Ramos (cell line): ENCODE measurements around the gene CERS6.
"Not testable (repeated sequence)": the region's sequence is repeated elsewhere in the genome, so short reads cannot be mapped to it uniquely, and the experiment has no call there.

Source experiments
- in situ Hi-C: fragments of 300-500 bp; cut with MboI; formaldehyde crosslinking; loops from one replicate; pipeline ENCODE4 v1.14.3; 2022; ENCODE audit warnings: low sequenced_read_pairs; ENCODE audit not compliant: unreplicated experiment

Gene CERS6

GRCh38 chr2:168455645-168456520 is at the start of gene CERS6:
Gene CERS6, plus strand, starts transcription at chr2:168456272. Its CDS starts 177 bp downstream, at chr2:168456449.
- in situ Hi-C loops, result no loop called here

DNA sequence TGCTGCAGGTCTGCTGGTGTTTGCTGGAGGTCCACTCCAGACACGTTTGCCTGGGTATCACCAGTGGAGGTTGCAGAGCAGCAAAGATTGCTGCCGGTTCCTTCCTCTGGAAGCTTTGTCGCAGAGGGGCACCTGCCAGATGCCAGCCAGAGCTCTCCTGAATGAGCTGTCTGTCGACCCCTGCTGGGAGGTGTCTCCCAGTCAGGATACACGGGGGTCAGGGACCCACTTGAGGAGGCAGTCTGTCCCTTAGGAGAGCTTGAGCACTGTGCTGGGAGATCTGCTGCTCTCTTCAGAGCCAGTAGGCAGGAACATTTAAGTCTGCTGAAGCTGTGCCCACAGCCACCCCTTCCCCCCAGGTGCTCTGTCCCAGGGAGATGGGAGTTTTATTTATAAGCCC is 43.8 kb upstream of the CERS6 start:
- in situ Hi-C loops, result not testable (repeated sequence)

DNA sequence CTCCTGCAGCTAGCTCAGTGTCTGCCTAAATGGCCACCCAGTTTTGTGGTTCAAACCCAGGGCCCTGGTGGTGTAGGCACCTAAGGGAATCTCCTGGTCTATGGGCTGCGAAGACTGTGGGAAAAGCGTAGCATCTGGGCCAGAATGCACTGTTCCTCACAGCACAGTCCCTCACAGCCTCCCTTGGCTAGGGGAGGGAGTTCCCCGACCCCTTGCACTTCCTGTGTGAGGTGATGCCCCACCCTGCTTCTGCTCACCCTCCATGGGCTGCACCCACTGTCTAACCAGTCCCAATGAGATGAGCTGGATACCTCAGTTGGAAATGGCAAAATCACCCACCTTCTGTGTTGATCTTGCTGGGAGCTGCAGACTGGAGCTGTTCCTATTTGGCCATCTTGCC is 43.0 kb upstream of the CERS6 start:
- in situ Hi-C loops, result not testable (repeated sequence)

GRCh38 chr2:168416555-168416954 is 39.5 kb upstream of the CERS6 start:
- in situ Hi-C loops, result no loop called here

DNA sequence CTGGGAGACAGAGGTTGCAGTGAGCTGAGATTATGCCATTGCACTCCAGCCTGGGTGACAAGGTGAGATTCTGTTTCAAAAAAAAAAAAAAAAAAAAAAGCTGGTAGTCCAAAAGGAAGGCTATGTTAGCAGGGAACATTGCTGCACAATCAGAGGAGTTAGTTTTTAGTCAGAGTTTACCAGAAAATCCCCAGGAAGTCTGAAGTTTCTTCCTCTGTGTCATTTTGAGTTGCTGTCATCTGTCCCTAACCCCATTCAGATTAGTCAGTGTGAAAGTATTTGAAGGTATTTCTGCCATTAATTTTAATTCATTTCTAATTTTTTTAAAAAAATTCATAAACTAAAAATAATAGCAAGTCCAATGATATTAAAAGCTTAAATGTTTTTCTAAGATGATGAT is 33.5 kb upstream of the CERS6 start:
- in situ Hi-C loops, result no loop called here

DNA sequence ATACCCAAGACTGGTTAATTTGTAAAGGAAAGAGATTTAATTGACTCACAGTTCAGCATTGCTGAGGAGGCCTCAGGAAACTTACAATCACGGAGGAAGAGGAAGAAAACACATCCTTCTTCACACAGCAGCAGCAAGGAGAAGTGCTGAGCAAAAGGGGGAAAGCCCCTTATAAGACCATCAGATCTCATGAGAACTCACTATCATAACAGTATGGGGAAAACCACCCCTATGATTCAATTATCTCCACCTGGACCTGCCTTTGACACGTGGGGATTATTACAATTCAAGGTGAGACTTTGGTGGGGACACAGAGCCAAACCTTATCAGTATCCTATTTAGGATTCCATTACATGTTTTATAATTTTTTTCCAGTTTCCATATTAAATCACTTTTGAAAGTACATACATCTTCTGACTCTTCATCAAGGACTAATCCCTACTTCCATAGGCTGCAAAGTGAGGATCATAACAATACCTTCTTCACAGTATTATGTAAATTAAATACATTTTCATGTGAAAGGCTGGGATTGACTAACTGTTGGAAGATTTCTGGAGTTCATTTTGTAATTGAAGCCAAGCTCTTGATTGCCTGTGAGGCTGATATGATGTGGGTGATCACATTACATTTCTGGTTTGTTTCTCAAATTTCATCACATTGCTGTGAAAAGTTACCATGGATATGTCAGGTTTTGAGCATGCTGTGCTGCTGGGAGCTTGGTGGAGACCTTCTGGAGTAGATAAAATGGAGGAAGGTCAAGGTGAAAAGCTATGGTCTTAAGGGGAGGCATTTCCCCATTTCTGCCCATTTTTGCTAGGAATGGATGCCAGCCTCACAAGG is 31.7 kb upstream of the CERS6 start:
- in situ Hi-C loops, result no loop called here

DNA sequence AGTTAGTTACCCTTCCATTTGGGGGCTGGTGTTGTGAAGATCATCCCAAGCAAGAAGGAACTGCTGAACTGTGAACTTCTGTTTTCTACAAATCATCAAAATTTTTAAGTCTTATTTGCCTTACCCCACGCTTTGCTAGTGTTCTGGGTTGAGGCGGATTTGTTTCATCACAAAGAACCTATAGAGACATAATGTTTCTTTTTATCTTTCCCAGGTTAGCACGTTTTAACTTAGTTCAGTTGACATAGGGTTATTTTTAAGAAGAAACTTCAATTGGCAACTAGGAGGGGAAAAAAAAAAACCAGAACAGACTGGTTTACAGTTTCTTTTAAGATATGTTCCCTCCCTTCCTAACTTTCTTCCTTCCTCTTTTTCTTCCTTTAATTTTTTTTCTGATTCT is 31.1 kb upstream of the CERS6 start:
- in situ Hi-C loops, result no loop called here

- in situ Hi-C loops, result no loop called here
These were observed 29.2 kb upstream of the CERS6 start for GRCh38 chr2:168426861-168427260.

GRCh38 chr2:168427451-168427850 is 28.6 kb upstream of the CERS6 start:
- in situ Hi-C loops, result no loop called here

DNA sequence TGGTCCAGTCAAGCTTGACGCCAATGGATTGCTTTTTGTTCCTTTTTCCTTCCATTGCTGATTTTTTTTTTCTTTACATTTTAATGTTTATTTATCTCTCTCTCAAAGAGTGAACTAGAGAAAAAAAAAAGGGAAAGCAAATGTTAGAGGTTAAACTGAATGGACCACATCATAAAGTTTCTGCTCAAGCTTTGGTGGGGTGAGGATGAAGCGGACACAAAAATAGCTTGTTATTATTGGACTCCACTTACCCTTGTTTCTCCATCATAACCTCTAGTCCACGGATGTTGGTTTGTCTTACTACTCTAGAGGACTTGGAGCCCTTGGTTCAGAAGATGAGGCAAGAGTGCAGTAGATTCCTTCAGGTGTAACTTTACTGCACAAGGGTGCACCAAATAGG is 27.6 kb upstream of the CERS6 start:
- in situ Hi-C loops, result no loop called here

DNA sequence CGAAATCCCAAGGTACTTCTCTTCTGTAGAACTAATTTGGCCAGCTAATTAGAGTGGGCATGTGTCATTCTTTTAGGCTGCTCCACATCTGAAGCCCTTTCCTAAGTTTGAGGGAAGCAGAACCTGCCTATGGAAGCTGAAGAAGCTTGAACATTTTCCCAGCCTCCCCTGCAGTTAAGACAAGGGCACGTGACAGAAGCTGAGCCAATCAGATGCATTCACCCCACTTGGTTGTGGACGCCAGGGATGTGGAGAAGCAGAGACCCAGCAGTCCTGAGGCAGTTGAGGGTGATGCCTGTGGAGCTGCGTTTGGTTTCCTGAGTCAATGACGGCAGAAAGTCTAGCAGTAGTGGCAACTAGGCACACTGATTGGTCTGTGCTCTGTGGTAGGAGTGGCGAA is 26.1 kb upstream of the CERS6 start:
- in situ Hi-C loops, result no loop called here

DNA sequence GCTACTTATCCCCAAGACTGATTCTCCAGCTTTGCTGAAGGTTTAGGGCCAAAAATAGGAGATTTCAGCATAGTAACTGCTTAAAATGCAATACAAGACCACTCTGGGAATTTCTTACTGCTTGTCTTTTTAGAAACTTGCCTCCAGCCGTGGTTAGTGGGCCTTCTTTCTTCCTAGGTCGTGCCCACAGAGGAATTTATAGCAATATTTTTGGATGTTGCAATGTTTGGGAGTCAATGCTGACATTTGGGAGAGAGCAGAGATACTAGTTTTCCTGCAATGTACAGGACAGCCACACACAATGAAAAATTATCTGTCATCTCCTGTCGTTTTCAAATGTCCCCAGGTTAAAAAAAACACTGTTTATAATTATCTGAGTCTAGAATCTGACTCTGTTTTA is 25.6 kb upstream of the CERS6 start:
- in situ Hi-C loops, result no loop called here

DNA sequence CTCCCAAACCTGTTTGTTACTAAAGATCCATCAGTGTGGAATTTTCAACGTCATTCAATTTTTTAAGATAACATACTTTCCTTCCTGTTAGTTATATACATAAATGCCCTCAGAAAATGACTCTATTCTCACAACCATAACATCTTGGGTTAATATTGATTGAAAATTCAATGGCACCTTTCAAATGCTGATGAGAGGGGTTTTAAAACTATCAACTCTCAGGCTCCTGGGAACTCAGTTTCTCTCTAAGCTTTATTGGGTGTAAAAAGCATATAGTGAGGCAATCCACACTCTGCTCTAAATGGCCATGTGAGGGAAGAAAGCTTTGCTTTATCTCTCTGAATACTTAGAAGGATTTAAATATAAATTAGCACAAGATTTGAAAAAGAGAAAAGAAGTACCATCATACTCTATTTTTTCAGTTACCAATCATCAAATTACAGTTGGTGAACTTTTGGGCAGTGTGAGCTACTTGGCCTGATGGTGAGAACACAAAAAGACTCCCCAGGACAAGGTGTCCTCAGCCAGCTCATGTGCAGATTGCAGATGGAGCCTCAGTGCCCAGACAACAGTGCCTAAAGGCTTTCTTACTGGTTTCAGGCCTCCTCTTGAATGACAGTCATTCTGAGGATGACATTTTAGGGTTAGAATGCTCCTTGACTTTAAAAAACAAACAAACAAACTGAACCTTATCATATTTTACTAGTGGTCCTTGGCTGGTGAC is 24.6 kb upstream of the CERS6 start:
- in situ Hi-C loops, result no loop called here

DNA sequence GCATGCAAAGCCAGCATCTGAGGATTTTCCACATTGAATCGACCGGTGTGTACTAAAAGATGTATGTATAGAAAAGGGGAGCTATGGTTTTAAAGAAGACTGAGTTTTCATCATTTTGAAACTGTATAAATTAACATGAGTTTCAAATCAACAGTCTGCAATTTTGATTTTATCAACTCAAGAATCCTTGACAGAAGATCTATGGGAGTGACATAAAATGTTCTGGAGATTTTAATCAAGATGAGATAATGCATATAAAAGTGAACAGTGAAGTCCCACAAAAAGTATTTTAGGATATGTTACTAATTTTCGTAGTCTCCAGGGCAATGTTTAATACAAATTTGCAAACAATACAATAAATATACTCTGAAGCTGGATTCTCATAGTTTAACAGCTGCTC is 24.0 kb upstream of the CERS6 start:
- in situ Hi-C loops, result no loop called here

GRCh38 chr2:168432565-168433186 is 23.4 kb upstream of the CERS6 start:
- in situ Hi-C loops, result no loop called here

DNA sequence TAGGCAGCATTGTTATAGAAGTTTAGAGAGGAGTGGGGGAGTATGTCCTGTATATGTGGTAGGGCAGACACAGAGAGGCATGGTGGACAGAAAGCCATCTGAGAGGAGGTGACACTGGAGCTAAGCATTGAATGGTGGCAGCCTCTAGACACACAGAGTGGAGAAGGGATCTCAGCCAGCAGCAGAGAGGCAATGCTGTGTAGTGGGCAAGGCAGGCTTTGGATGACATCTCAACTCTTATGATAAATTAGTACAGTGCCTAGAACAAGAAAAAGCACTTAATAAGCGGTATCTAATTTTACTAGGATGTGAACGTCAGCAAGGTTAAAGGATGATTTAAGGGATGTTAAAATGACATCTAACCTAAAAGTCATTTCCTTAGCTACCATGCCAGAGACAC is 22.5 kb upstream of the CERS6 start:
- in situ Hi-C loops, result no loop called here

GRCh38 chr2:168434146-168434545 is 21.9 kb upstream of the CERS6 start:
- in situ Hi-C loops, result no loop called here

GRCh38 chr2:168436840-168437239 is 19.2 kb upstream of the CERS6 start:
- in situ Hi-C loops, result no loop called here

DNA sequence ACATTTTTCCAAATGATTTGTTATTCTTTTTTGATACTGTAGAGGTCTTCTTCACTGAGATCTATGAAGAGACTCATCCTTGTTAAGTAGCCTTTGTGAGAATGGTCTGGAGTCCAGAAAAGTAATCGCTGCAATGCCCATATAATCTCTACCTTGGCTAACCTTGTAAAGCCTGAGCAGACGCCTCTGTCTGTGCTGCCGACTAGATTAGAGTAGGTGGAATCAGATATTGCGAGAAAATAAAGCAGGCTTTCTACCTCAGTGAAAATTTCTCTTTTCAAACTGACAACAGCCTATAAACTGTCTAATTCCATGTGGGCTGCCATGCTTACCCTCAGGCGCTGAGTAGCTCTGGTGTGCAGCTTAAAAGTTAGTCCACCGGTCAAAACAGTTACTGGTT is 17.5 kb upstream of the CERS6 start:
- in situ Hi-C loops, result no loop called here

- in situ Hi-C loops, result no loop called here
These were observed 16.5 kb upstream of the CERS6 start for GRCh38 chr2:168439536-168439935.
